HG02623 (cell line): ENCODE results near the gene BRF1.
"Not testable (repeated sequence)": the region's sequence is repeated elsewhere in the genome, so short reads cannot be mapped to it uniquely, and the experiment has no call there.

ENCODE experiments used
- ATAC-seq: cut with Tn5 transposase; IDR thresholded peaks from one replicate; pipeline ENCODE4 v1.9.1; 2021; ENCODE audit warnings: moderate library complexity; ENCODE audit not compliant: unreplicated experiment

The BRF1 gene

DNA sequence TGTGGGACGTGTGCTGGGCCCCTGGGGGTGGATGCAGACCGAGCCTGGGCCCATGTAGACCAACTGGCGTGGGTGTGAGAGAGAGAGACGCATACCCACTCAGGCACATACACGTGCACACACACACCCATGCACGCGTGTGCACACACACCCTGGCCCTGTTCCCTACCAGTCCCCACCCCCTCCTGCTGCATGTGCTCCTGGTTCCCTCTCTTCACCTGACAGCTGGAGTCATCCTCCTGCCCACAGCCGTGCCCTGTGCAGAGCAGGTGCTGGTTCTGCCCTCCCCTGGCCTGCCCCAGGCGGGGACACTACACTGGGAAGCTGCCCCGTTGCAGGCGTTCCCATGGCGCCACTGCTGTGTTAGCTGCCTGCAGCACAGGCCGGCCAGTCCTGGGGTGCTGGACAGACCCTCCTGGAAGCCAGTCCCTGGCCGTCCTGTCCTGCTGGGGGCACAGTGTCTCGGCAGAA is 32.3 kb upstream of the BRF1 start:
- ATAC-seq: no peak

DNA sequence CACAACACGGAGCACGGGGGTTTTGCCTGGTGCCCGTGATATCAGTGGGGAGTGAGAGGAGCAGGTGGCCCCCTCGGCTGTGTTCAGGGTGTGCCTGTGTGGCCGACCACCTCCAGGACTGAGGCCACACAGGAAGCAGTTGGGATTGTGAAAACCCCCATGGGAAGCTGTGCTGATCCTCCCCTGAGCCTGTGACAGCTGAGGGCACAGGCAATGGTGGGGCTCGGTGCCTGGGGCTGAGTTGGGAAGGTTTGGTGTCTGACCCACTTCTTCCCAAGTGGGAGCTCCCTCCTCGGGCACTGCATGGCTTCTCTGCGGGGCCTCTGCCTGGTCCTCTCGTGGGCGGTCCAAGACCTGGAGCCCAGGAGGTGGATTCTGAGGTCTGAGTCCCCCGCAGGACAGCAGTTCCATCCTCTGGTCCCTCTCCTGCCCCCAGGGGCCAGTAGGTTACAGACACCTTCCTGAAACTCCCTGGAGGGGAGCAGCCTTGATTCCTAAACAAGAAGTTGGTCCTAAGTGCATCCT is 31.6 kb upstream of the BRF1 start:
- ATAC-seq: no peak

DNA sequence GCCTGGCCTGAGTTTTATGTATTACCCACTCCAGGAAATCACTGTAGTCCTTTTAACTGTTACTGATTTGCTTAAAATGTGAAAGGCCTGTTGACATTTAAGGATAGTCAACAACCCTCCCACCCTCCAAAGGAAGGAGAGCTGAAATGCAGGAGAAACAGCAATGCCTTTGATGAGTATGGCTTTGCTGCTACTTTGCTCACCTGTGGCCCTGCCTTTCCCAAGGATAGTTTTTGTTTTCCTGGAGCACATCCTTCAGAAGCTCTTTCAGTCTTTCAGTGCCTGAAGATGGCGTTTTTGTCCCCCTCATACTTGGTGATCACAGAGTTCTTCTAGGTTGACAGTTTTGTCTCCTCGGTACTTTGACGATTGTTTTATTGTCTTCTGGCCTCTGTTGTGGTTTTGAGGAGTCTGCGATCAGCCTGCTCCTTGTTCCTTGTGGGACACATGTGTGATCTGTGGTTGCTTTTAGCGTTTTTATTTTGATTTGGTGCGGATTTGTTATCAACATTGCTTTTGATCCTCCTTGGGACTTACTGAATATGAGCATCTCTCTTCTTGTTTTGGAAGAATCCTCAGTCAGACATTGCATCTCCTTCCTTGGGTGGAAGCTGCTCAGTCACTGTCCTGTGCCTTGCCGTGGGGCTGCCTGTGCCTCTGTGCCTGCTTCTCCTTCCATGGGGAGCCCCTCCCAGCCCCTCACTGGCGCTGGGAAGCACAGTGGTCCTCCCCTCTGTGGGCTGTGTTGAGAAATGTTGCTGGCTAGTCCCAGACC is 31.0 kb upstream of the BRF1 start:
- ATAC-seq: no peak

DNA sequence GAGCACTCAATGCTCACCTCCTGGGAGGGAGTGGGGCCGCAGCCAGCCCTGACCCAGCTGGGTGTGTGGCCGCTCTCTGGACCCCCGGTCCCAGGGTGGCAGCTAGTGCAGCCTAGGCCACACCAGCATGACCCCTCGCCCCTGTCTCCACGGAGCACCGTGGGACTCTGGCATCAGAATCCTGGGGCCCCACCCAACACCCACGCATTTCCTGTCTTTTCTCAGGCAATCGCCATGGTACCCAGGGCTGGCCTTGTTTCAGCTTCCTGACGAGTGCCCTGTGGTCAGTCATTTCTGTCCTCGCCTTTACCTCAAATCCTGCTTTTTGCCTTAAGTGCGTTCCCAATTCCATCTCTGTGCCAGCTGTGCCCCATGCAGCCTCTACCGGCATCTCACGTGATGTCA is 29.7 kb upstream of the BRF1 start:
- ATAC-seq: no peak

DNA sequence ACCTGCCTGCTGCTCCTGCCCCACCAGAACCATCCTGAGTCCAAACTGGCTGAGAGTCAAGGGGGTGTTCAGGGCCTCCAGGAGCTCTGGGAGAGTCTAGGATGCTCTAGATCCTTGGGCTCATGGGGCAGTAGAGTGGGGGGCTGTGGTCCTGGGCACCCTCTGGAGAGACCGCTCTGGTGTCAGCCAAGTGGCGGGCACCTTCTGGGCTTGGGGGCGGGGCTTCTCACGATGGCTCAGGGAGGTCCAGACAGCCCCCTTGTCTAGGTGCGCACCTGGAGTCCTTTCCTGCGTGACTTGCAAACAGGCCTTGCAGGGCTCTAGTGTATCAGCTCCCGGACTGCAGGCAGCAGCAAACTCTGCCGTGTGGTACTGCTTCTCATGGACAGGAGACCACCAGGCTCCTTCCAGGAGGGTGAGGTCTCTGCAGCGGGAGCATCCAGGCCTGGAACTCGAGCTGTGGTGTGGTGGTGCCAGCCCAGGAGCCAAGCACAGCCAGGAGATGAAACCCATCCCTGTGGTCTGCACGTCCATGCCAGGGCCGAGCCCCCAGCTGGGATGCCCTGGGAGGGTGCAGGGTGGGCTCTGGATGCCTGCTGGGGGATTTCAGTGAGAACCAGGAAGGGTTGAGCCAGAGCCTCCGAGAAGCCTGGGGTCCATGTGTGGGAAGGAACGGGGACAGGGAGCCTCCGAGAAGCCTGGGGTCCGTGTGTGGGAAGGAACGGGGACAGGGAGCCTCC is 28.8 kb upstream of the BRF1 start:
- no peak for ATAC-seq

DNA sequence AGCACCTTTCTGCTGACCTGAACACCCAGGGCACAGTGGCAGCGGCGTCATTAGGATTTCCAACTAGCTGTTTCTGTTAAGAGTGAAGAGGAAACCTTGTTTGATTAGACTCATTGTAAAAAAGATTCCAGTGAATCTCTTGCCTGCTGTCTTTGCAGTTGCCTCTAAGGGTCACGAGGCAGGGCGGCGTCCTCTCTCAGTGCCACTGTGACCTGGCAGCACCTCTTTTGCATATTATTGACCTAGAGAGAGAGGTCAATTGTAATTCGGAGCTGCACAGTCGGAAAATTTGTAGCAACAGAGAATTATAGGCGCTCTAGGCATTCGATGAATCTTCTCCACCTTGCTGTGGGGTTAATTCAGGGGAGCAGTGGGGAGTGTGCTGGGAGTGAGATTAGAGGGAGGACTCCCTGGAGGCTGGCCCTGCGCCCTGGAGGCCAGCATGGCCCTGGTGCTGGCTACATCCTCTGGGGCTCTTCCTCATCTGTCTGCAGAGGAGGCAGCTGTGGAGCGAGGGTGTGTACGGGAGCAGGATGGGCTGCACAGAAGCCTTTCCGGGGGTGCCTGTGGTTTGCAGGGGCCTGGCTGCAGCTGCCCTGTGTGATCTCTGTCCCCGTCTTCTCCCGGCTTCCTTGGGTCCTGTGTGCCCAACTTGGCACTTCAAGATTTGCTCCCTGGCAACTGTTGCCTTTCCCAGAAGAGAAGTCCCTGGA is 28.0 kb upstream of the BRF1 start:
- ATAC-seq: no peak

DNA sequence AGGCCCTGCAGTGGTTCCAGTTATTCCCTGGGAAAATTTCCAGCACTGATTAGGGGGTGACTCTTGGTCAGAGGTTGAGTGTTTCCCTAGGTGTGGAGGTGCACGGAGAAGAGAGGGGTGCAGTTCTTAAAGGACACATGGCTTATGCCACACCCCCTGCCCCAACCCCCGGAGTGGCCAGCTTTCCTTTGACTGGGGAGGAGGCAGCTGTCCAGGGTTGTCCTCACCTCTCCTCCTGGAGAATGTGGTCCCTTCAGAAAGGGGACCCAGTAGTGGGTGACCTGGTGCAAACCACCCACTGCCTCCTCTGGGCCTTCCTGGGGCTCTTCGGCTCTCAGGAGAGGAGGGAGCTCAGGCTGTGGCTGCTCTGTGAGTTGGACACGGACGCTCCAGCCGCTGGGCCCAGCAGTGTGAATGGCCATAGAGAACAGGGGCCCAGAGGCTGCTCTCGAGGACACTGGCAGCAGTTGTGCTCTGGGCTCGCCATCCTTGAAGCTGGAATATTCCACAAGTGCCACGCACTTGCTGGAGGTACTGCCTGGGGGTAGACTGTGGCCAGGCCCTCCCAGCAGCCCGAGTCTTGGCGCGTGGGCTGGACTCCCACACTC is 27.4 kb upstream of the BRF1 start:
- no peak for ATAC-seq

DNA sequence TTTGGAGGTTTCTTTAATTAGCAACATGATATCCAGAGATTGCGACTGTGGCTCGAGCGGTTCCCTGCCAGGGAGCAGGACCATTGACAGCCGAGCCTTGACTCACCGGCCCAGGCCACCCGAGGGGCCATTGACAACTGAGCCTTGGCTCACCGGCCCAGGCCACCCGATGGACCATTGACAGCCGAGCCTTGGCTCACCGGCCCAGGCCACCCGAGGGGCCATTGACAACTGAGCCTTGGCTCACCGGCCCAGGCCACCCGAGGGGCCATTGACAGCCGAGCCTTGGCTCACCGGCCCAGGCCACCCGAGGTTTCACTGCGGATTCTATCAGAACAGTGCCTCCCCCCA is 26.9 kb upstream of the BRF1 start:
- not testable (repeated sequence) for ATAC-seq

DNA sequence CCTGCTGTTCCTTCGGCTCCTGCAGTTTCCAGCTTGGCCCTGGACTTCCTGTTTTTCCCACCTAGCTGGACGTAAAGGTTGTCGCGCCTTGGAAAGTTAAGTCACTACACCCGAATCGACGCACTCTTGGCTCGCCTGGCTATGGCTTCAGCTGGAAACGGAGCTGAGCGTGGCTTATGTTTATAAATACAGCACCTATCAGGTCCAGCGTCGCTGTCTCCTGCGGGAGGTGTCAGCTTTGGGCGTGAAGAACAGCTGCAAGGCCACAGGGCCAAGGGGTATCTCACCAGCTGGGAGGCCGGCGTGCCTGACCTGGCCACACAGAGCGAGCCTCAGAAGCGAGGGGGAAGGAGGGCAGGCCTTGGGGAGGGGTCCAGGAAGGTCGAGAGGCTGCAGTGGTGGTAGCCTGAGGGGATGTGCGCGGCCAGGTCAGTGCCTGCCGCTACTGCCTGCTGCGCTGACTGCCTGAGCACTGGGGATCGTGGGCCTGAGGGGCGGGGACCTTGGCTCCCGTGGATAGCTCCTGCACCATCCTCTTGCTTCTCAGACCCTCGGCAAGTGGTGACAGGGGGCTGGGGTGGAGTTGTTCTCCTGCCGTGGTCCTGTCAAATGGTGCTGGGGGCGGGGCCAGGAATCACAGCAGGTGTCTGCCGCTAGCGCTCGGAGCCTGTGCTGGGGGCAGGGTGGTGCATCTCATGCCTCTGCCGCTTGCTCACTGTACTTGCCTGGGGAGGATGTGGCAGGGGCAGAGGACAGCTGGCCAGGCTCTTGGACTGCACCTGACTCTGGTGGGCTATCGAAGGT is 26.3 kb upstream of the BRF1 start:
- no peak for ATAC-seq

DNA sequence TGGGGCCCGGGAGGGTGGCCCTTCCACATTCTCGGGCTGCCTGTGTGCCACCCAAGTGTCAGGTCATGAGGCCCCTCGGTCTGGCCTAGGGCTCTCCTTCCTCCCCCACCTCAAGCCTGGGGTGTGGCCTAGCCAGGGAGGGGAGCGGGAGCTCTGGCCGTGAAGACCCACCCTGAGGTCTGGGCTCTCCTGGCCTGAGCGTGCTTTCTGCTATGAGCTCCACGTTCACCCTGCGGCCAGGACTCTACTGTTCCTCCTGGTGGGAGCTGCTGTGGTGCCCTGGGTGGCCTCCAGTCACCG is 25.7 kb upstream of the BRF1 start:
- no peak for ATAC-seq

DNA sequence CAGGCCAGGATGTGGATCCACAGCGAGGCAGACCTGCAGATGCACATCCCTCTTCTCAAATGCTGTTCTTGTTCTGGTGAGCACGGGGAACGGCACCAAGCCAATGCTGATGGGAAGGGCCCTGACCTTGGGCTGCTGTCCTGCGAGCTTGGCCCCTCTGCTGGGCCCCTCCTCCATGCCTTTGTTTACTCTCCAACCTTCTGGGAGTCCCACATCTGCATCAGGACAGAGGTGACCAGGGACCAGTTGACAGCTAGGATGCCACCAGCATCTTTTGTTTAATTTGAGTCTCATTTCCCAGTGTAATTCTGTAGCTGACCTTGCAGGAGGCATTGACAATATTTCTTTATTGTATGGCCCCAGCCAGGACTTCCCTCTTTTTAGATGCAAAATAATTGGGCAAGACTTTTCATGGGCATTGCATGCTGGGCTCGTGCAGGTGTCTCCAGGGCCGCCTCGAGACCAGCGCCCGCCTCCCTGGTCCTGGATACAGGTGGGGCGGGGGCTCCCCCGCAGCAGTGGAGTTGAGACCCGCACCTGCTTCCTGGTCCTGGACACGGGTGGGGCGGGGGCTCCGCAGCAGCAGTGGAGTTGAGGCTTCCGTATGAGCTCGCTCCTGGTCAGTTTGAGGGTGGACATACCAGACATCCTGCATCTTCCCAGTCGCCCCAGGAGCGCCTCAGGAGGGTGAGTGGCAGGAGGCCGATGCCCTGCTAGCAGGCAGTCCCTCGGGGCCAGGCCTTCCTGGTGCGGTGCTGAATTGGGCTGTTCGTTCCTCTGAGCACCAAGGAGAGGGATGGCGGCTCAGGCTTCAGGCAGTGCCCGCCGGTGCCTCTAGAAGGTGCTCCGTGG is 25.1 kb upstream of the BRF1 start:
- ATAC-seq: no peak

DNA sequence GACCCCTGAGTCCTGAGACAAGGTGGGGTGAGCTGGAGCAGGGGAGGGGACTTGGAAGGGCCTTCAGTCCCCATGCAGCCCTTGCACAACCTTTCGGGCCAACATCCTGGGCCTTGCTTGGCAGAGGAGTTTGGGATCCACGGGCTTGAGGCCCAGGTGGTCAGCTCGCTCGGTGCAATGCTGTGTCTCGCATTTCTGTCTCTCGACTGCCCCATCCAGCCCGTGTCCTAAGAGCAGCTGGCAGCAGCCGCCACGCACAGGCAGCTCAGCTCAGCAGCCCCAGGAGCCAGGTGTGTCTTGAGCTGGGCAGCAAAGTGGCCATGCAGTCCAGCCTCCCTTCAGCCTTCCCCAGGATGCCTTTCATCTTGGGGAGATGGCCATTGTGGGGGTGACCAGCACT is 24.5 kb upstream of the BRF1 start:
- ATAC-seq: no peak

DNA sequence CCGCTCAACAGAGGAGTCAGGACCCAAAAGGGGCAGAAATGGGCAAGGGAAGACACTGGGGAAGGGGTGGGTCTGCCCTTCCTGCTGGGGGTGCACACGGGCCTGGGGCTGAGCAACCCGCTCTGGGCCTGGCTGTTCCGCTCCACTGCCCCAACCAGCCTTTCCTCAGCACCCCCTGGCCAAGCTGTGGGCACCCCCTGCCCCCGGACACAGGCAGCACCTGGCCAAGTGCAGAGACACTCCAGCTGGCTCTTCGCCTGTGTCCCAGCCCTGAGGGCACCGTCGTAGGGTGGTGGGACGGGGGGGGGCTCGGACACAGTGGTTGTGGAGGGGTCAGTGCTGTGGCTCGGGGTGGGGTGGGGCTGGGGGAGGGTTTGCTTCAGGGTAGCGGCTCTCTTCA is 24.1 kb upstream of the BRF1 start:
- no peak for ATAC-seq

DNA sequence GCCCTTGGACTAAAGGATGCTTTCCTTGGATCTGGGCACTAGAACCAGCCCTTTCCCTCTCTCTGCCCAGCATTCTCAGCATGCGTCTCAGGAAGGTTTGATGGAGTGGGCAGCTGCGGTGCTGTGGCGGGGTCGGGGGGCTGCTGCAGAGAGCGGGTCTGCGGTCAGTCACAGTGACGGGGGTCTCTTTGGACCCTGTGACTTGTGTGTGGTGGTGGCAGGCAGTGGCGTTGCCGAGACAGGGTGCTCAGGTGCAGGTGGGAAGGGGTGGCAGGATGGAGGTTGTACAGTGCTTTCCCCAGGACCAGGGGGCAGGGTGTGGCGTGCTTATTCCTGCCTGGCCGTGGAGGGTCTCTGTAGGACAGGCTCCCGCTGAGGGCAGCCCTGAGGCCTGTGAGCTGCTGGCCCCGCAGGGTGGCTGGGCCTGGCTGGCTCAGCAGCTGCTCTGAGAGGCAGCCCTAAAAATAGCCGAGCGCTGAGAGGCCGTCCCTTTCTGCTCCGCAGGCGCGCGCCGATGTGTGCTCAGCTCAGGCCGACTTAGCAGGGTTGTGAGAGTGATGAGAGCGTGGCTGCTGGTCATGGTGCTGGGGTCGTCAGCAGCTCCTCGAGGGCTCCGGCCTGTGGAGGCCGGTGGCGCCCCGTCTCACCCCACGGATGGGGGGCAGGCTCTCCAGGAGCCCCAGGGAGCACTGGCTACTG is 23.4 kb upstream of the BRF1 start:
- no peak for ATAC-seq

DNA sequence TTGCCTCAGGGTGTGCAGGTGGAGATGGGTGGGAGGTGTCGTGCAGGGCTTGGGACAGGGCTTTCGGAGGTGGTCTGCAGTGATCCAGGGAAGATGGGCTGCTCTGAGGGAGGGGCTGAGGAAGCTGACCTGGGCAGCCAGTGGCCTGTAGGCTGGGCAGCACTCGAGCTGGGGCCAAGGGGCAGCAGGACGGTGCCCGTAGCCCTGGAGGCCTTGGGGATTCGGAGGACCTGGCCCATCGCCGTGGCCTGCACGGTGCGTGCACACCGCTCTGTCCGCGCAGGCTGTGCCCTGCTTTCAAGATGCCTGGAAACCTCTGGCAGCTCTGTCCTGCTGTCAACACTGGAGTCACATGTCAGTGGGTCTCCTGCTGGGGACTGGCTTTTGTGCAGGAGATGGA is 22.9 kb upstream of the BRF1 start:
- ATAC-seq: no peak

DNA sequence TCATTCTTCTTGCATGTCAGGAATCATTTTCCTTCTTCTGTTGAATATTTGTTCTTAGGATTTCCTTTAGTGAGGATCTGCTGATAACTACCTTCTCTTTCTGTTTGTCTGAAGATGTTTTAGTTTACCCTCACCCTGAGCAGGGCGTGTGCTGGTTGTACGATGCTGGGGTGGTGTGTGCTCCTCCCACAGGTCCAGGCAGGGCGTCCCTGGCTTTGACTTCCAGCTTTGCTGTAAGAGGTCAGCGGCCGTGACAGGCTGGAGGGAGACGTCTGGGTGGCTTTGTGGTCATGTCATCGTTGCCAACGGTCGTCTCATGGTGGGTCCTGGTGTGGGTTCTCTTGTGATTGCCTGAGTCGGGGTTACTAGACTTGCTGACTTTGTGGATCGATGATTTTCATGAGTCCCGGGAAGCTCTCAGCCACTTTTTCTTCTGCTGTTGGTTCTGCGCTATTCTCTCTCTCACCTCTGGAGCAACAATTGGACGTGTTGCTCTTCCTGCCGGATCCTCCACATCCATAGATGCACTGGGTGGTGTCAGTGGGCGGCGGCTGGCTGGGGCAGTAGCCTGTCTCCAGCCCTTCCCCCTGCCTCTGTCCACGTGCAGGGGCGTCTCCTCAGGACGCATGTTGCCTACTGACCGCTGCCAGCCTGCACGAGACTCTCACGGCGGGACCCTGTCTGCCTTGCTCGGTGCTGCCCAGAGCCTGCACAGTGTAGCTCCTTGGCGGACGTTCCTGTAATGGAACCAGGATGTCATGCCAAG is 22.2 kb upstream of the BRF1 start:
- ATAC-seq: no peak

DNA sequence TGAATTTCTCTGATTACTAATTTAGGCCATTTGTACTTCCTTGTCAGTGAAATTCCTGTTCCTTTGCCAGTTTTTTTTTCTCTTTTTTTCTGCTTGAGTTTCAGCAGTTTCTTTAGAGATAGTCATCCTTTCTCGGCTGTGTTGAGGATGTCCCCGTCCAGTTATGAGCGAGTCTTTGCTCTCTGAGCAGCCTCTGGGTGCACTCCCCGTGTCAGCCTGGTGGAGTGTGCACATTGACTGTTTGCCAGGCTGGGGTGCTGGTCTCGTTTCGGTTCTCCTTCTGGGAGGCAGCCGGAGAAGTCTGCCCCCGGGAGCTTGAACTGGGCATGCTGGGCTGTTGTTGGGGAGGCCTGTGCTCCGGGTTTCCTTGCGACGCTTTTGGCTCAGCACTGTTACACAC is 16.7 kb upstream of the BRF1 start:
- no peak for ATAC-seq

DNA sequence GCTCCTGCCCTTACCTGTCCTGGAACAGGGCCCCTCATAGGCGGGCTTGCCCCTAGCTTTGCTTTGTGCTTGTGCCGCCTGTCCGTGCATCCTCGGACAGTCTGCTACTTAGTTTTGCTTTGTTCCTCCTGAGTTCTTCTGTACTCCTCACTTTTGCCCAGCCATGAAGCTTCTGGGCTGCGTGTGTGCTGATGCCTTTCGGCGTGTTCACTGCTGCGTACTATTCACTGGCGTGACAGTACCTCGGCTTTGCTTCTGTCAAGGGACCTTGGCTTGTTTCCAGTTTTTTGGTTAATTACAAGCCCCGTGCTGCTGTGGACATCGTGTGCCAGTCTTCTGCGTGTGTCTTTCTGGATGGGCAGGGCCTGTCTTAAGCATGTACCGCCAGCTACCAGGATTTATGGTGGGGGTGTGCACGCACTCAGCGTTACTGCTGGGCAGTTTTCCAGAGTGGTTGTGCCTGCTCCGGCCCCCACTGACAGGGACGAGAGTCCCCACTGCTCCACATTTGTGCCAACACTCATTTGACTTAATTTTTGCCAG is 16.2 kb upstream of the BRF1 start:
- ATAC-seq: no peak
